Endothelial cell of umbilical vein (primary cell): Measurements from ENCODE around the gene AMPD1. TPM values are rescaled to one million over a fixed set of nuclear protein-coding genes. Genes with fewer than 3 reads are reported as not detected.

Experiments used
- BruUV-seq: library from RNA; stranded (reverse); fragments of 400-500 nt; replicated peaks from 2 replicates; lab custom pipeline; 2021; lab: Mats Ljungman, UMichigan
- CTCF ChIA-PET: fragments of 300-600, 350-600 bp; sonication (Branson Sonifier 250); formaldehyde crosslinking; loops from one replicate; lab custom pipeline; 2021; ENCODE audit warnings: antibody characterized with exemption, inconsistent platforms; lab: Charles Lee
- POLR2A ChIA-PET: fragments of 300-600, 350-600 bp; sonication (Branson Sonifier 250); formaldehyde crosslinking; loops from one replicate; lab custom pipeline; 2021; ENCODE audit warnings: antibody characterized with exemption, inconsistent platforms; lab: Charles Lee
- DNase-seq: peaks from one replicate; pipeline ENCODE4 v3.0.0-alpha.2; 2011; ENCODE audit warnings: low read depth, low spot score
- FAIRE-seq: peaks from 2 replicates; lab custom pipeline; 2011; peaks lifted over from hg19 to GRCh38; lab: Jason Lieb, UNC
- H2AFZ ChIP-seq: 2 replicates; pipeline ENCODE4 v1.6.0; 2012; ENCODE audit warnings: low read depth, low read length, control low read depth, inconsistent platforms
- H3K27ac ChIP-seq: 2 replicates; pipeline ENCODE4 v1.5.1; 2011; ENCODE audit warnings: low read depth, mild to moderate bottlenecking, control low read depth, low read length, moderate library complexity; ENCODE audit not compliant: insufficient read depth
- H3K27me3 ChIP-seq, 2 experiments: 2 replicates each; pipeline versions ENCODE4 v1.6.0 to v1.6.1; 2011; ENCODE audit warnings: low read length in 2 of 2, mixed read lengths in 1 of 2; ENCODE audit not compliant: control insufficient read depth in 2 of 2, insufficient read depth in 2 of 2
- H3K36me3 ChIP-seq, 2 experiments: 2 replicates in 1 of 2; 3 replicates in 1 of 2; pipeline ENCODE4 v1.5.1; 2011; ENCODE audit warnings: low read length in 2 of 2, mild to moderate bottlenecking in 1 of 2, moderate library complexity in 1 of 2; ENCODE audit not compliant: control insufficient read depth in 2 of 2, insufficient read depth in 2 of 2; ENCODE audit errors: extremely low read depth in 1 of 2
- H3K4me1 ChIP-seq: 3 replicates; pipeline ENCODE4 v1.5.1; 2011; ENCODE audit warnings: mild to moderate bottlenecking, low read length; ENCODE audit not compliant: control insufficient read depth, insufficient read depth; ENCODE audit errors: extremely low read depth
- H3K4me2 ChIP-seq: 2 replicates; pipeline ENCODE4 v1.6.1; 2011; ENCODE audit warnings: low read length, control low read depth, mixed read lengths; ENCODE audit not compliant: insufficient read depth
- H3K4me3 ChIP-seq, 3 experiments: fragments of 200-600 bp in 1 of 3; sonication (generic), shearing (Covaris generic) in 1 of 3; replicated peaks in 1 of 3; 2 replicates each; pipeline ENCODE4 v1.5.1; 2011 to 2016; ENCODE audit warnings: control low read depth in 3 of 3, low read length in 3 of 3, mild to moderate bottlenecking in 2 of 3, inconsistent platforms in 1 of 3, low read depth in 1 of 3, moderate library complexity in 1 of 3; ENCODE audit not compliant: insufficient read depth in 1 of 3
- H3K79me2 ChIP-seq: 2 replicates; pipeline ENCODE4 v1.6.0; 2012; ENCODE audit warnings: low read length, inconsistent platforms; ENCODE audit not compliant: control insufficient read depth, insufficient read depth
- H3K9ac ChIP-seq: replicated peaks from 2 replicates; pipeline ENCODE3; 2011; ENCODE audit warnings: low read length, control low read depth; ENCODE audit not compliant: insufficient read depth; ENCODE audit errors: extremely low read depth
- H3K9me1 ChIP-seq: replicated peaks from 3 replicates; pipeline ENCODE4 v1.6.0; 2011; ENCODE audit warnings: mild to moderate bottlenecking, low read length; ENCODE audit not compliant: control insufficient read depth, insufficient read depth; ENCODE audit errors: extremely low read depth
- H3K9me3 ChIP-seq: replicated peaks from 2 replicates; pipeline ENCODE4 v1.5.1; 2012; ENCODE audit warnings: low read length, inconsistent platforms; ENCODE audit not compliant: control insufficient read depth, insufficient read depth
- H4K20me1 ChIP-seq: replicated peaks from 2 replicates; pipeline ENCODE3; 2011; ENCODE audit warnings: mild to moderate bottlenecking, low read length; ENCODE audit not compliant: control insufficient read depth, insufficient read depth; ENCODE audit errors: extremely low read depth
- EZH2 ChIP-seq: IDR thresholded peaks from 2 replicates; pipeline ENCODE4 v1.6.1; 2012; ENCODE audit warnings: borderline replicate concordance, low read depth, mild to moderate bottlenecking, moderate library complexity, low read length, inconsistent platforms; ENCODE audit not compliant: severe bottlenecking
- FOS ChIP-seq: IDR thresholded peaks from 2 replicates; pipeline ENCODE4 v1.6.1; 2011; ENCODE audit warnings: mild to moderate bottlenecking, low read length, moderate library complexity, borderline replicate concordance; ENCODE audit not compliant: insufficient read depth
- GATA2 ChIP-seq: IDR thresholded peaks from 2 replicates; pipeline ENCODE4 v1.7.0; 2011; ENCODE audit warnings: low read depth, mild to moderate bottlenecking, moderate library complexity, mixed read lengths, low read length; ENCODE audit not compliant: insufficient read length, insufficient read depth
- JUN ChIP-seq: IDR thresholded peaks from 2 replicates; pipeline ENCODE4 v1.6.1; 2011; ENCODE audit warnings: borderline replicate concordance, low read depth; ENCODE audit not compliant: insufficient read length, insufficient read depth
- MYC ChIP-seq: IDR thresholded peaks from one replicate; pipeline ENCODE4 v1.6.1; 2011; ENCODE audit warnings: mild to moderate bottlenecking, low read depth, low read length
- POLR2A ChIP-seq: IDR thresholded peaks from 2 replicates; pipeline ENCODE4 v1.6.1; 2012; ENCODE audit warnings: low read depth, mild to moderate bottlenecking, control low read depth, low read length
- POLR2AphosphoS5 ChIP-seq: IDR thresholded peaks from 2 replicates; pipeline ENCODE4 v1.6.1; 2012; ENCODE audit warnings: low read depth, mild to moderate bottlenecking, control low read depth, low read length, moderate library complexity; ENCODE audit not compliant: insufficient read depth
- dilution Hi-C: fragments of 300-500 bp; cut with MboI; formaldehyde crosslinking; loops from one replicate; pipeline ENCODE4 v1.15.0; 2019; ENCODE audit warnings: low sequenced_read_pairs; ENCODE audit not compliant: extremely low pct_ligation_motif_present
- intact Hi-C: fragments of 100-400 bp; cut with micrococcal nuclease; formaldehyde crosslinking; loops from one replicate; pipeline ENCODE4 v1.10.0; 2022
- polyA plus RNA-seq, 4 experiments: library from polyadenylated mRNA; depleted of rRNA in 3 of 4; stranded (reverse) in 3 of 4; unstranded in 1 of 4; fragments of >200 nt; gene quantifications; 2 replicates each; pipeline versions ENCODE4 v1.2.1 to v1.2.3, GENCODE V29; 2011 to 2012; ENCODE audit warnings: missing spikeins in 1 of 4
- total RNA-seq: library from RNA; stranded (reverse); gene quantifications from 2 replicates; pipeline ENCODE4 v1.2.3, GENCODE V29; 2021
- TF ChIP-seq, protein P1 (sequence below): IDR thresholded peaks from 2 replicates; pipeline ENCODE4 v1.6.1; 2011; ENCODE audit not compliant: insufficient read depth, insufficient read length
- TF ChIP-seq, protein P2 (sequence below), 2 donors: IDR thresholded peaks; 1 replicate in 1 of 2; 2 replicates in 1 of 2; pipeline ENCODE4 v1.5.1; 2011; ENCODE audit warnings: low read length in 2 of 2, mild to moderate bottlenecking in 2 of 2, moderate library complexity in 2 of 2, control low read depth in 1 of 2, inconsistent platforms in 1 of 2, low read depth in 1 of 2; ENCODE audit not compliant: insufficient read depth in 1 of 2; ENCODE audit errors: extremely low read depth in 1 of 2

Gene AMPD1
- total and polyA plus RNA-seq, 2 donors (not counting 3 experiments of a cell fraction or from before 2014, with no cell fraction given) = not detected

DNA sequence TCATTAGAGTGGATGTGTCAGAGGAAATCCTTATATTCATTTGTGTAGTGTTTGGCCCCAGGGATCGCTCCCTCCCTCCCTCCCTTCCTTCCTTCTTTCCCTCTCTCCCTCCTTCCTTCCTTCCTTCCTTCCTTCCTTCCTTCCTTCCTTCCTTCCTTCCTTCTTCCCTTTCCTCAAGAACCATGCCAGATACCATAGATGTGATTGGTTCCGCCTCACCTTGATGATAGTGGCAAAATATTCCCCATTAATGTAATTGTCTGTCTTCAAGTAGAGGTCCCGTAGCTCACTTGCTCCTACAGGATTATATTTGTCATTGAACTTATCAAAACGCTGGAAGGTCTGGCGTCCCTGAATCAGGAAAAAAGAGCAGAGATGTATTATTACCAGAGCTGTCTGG is 17.7 kb downstream of the AMPD1 start:
- Histone ChIP-seq H3K9me3 (no peaks in the 10 kb centered on the region), H3K4me3 (no peak overlapping the region), H3K79me2 (no peaks in the 10 kb centered on the region), H3K27me3 (peaks cover 13 to 18% of the 10 kb centered on the region in 2 experiments), H3K4me2 (no peak overlapping the region), H3K36me3 (no peaks in the 10 kb centered on the region), H3K27ac (no peak overlapping the region), H3K9ac (no peak overlapping the region), H4K20me1 (no peaks in the 10 kb centered on the region), H3K4me1 (no peaks in the 10 kb centered on the region), H2AFZ (no peak overlapping the region), H3K9me1 (no peaks in the 10 kb centered on the region)
- no TSS peak for BruUV-seq
- no peak for FAIRE-seq
- dilution Hi-C loops (no loop called here), intact Hi-C loops (loop anchor here (10.0 kb wide), 1 partner anchor 387 kb away; no protein-coding TSS in a partner anchor)
- CTCF ChIA-PET = no interaction called here
- DNase-seq = no peak
- TF ChIP-seq, protein P1, sequence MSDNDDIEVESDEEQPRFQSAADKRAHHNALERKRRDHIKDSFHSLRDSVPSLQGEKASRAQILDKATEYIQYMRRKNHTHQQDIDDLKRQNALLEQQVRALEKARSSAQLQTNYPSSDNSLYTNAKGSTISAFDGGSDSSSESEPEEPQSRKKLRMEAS = no peak
- POLR2A ChIA-PET = no interaction called here

DNA sequence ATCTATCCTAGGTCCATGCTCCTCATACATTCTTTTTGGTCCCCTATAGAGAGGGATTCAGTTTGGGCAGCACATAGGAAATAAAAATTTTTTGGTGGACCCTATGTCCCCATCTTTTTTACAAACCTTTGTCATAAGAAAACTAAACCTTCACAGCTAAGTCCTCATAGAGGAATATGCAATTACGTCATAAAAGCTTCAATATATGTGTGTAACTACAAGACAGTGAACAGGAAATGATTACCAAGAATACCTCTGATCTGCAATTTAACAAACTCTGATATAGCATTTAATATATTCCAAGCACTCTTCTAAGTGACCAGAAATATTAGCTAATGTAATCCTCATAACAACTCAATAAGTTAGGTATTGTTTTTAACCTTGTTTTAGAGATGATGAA is 19.2 kb downstream of the AMPD1 start:
- H3K79me2 ChIP-seq = no peaks in the 10 kb centered on the region
- H3K27me3 ChIP-seq = peaks cover 13 to 22% of the 10 kb centered on the region in 2 experiments
- CTCF ChIA-PET = no interaction called here
- dilution Hi-C loops (no loop called here), intact Hi-C loops (loop anchor here (10.0 kb wide), 1 partner anchor 389 kb away; no protein-coding TSS in a partner anchor)
- BruUV-seq = no TSS peak
- H4K20me1 ChIP-seq = no peaks in the 10 kb centered on the region
- H3K27ac ChIP-seq = no peak overlapping the region
- no peak overlapping the region for H3K4me3 ChIP-seq
- FAIRE-seq = no peak
- no peaks in the 10 kb centered on the region for H3K9me1 ChIP-seq
- no peak overlapping the region for H3K9ac ChIP-seq
- TF ChIP-seq, protein P1 = no peak
- no peak for TF ChIP-seq JUN
- no peak for TF ChIP-seq MYC
- no peak for TF ChIP-seq POLR2AphosphoS5
- no peak for TF ChIP-seq GATA2
- TF ChIP-seq POLR2A = no peak
- TF ChIP-seq, protein P2, sequence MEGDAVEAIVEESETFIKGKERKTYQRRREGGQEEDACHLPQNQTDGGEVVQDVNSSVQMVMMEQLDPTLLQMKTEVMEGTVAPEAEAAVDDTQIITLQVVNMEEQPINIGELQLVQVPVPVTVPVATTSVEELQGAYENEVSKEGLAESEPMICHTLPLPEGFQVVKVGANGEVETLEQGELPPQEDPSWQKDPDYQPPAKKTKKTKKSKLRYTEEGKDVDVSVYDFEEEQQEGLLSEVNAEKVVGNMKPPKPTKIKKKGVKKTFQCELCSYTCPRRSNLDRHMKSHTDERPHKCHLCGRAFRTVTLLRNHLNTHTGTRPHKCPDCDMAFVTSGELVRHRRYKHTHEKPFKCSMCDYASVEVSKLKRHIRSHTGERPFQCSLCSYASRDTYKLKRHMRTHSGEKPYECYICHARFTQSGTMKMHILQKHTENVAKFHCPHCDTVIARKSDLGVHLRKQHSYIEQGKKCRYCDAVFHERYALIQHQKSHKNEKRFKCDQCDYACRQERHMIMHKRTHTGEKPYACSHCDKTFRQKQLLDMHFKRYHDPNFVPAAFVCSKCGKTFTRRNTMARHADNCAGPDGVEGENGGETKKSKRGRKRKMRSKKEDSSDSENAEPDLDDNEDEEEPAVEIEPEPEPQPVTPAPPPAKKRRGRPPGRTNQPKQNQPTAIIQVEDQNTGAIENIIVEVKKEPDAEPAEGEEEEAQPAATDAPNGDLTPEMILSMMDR (IDR thresholded peaks at IDR 0.05; ENCODE audit: extremely low read depth in 1 of 2, insufficient read depth in 1 of 2, low read depth in 1 of 2, low read length in 2 of 2) = no peak
- TF ChIP-seq EZH2 = no peak
- no peak for TF ChIP-seq FOS
- no peaks in the 10 kb centered on the region for H3K4me1 ChIP-seq
- no peak overlapping the region for H3K4me2 ChIP-seq
- DNase-seq = no peak
- no peak overlapping the region for H2AFZ ChIP-seq
- no peaks in the 10 kb centered on the region for H3K9me3 ChIP-seq
- H3K36me3 ChIP-seq = no peaks in the 10 kb centered on the region
- POLR2A ChIA-PET = interaction anchor here (0.6 kb wide), 1 partner anchor 11 kb away, joined by 3 read pairs; no protein-coding TSS in a partner anchor
